NCI-H526 treated with DMSO at 0.1 percent for 48 hours (cell line): ENCODE data around the gene PGAM1.
A peak's percentile ranks its signal among the peaks of the same experiment; 100 is the strongest.
"Not testable (repeated sequence)": the region's sequence is repeated elsewhere in the genome, so short reads cannot be mapped to it uniquely, and the experiment has no call there.

Experiments used
- DNase-seq: peaks from one replicate; lab custom pipeline; 2025; lab: John Stamatoyannopoulos, UW

PGAM1 gene

DNA sequence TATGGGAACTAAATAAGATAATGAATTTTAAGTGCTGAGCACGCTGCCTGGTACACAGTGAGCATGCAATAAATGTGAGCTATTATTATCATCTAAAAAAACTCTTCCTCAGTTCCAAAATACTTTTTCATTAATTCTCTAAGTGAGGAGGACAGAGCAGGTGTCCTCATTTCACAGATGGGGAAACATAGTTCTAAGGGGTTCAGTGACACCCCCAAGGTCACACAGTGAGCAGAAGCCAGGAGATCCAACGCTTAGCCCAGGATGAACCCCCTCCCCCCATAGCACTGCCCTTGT is 18.1 kb upstream of the PGAM1 start:
- no peak for DNase-seq

- DNase-seq, result no peak
Measured at GRCh38 chr10:97408496-97408992, 17.4 kb upstream of the PGAM1 start.

DNA sequence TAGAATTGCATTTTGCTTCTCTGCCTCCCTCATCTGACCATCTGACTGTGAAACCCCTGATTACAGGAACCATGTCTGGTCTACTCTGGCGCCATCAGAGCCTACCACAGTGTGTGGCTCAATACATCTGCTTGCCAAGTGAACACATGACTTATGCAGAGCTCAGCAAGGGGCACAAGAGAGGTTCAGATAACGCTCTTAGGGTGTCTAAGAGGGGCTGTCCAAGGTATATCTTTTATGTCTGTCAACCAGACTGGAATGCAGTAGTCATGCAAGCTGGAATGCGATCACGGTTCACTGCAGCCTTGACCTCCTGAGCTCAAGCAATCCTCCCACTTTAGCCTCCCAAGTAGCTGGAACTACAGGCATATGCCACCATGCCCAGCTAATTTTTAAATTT is 14.6 kb upstream of the PGAM1 start:
- no peak for DNase-seq

DNA sequence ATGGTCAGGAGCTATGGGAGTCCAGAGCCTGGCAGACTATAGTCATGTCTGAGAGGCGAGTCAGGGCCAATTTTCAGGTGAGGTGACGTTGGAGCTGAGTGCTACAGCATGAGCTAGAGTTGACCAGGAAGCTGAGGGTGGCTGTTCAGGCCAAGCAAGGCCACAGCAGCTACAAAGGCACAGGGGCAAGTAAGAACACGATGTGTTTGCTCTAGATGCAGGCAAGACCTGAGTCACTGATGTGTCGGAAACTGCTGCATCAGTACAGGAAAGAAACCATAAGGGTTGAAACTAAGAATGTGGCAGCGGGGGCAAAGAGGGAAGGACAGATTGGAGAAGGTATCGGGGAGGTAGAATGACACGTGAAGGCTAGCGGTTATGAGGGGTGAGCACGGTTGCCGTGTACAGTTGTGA is 13.1 kb upstream of the PGAM1 start:
- no peak for DNase-seq

DNA sequence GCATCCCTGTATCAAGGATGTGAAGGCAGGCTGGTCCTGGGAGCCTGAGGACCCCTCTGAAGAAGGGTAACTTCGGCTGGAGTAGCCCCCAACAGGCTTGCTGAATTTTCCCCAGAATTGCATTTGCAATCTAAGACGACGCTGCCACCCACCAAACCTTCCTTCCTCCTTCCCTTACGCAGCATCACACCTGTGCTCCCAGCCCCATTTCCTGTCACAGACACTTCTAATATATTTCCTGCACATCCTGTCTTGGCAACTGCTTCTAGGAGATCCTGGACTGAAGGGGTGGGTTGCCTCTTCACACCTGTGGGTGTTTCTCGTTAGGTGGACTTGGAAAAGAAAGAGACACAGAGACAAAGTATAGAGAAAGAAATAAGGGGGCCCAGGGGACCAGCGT is 9.4 kb upstream of the PGAM1 start:
- no peak for DNase-seq

GRCh38 chr10:97423757-97424098 is 2.3 kb upstream of the PGAM1 start:
- not testable (repeated sequence) for DNase-seq

DNA sequence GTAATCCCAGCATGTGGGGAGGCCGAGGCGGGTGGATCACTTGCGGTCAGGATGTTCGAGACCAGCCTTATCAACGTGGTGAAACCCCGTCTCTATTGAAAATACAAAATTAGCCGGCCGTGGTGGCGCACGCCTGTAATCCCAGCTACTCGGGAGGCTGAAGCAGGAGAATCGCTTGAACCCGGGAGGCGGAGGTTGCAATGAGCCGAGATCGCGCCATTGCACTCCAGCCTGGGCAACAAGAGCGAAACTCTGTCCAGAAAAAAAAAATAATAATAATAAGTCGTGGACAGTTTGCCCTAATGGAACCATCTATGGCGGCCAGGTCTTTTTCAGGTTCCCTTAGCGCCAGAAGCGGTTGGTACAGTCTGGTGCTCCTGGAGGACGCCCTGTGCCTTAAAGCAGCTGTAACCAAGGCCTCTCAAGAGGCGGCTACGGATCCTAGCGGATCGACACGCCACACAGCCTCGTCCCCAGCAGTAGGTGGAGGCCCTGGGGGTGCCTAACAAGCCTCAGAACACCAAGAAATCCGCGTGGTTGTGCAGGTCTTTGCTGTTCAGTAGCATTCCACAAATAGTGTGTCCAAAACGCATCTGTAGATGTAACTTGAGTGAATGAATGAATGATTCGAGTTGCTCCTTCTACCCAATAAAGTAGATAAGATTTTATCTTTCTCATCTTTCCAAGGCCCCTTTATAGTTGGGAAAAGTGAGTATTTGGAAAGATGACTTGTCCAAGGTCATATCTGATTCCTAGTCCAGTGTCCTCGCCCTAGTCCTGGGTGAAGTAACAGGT is 982 bp downstream of the PGAM1 start:
- no peak for DNase-seq

DNA sequence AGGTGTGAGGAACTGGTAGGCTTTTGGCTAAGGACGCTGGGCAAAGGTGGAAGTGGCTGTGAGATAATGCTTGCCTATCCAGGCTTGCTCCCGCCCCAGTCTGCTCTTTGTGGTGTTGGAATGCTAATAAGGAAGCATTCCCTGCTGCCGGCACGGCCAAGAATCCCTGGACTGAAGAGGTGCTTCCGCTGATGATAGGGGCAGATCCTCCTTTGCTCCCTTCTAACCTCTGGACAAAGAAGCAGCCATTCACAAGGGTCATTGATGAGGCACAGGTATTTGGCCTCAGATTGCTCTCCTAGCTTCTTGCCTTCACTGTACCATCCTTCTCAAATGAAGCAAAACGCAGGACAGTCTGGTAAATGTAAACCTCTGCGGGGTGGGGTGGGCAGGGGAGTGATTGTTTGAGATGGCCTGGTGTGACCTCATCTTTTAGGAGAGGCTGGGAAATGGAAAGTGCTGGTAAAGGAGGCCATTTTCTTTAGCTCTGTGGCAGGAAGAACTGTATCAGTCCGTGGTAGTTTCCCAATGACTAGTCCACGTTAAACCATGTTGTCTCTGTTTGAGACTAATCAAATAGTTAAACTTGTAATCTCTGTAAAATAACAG is 1.7 kb downstream of the PGAM1 start:
- DNase-seq, result no peak

- no peak for DNase-seq
Measured at GRCh38 chr10:97428572-97428981, 2.6 kb downstream of the PGAM1 start.

GRCh38 chr10:97434055-97434454 is 8.1 kb downstream of the PGAM1 start:
- DNase-seq, result no peak

GRCh38 chr10:97434557-97434956 is 8.6 kb downstream of the PGAM1 start:
- DNase-seq, result no peak

DNA sequence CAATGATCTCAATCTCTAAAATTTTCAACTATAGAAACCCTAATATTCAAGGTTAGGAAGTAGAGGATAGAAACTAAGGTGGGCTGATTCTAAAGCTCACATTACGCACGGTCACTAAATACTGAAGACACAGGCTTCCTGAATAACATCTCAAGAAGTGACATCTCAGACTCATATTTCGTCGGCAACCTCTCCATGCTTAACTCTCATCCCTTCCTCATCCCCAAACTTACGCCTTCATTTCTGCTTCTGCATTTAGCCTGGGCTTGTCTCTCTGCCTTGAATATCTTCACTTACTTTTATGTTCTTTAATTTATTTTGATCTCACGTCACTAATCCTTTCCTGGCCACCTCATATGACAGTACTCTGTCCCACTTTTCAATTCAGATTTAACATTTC is 9.2 kb downstream of the PGAM1 start:
- DNase-seq, result no peak

DNA sequence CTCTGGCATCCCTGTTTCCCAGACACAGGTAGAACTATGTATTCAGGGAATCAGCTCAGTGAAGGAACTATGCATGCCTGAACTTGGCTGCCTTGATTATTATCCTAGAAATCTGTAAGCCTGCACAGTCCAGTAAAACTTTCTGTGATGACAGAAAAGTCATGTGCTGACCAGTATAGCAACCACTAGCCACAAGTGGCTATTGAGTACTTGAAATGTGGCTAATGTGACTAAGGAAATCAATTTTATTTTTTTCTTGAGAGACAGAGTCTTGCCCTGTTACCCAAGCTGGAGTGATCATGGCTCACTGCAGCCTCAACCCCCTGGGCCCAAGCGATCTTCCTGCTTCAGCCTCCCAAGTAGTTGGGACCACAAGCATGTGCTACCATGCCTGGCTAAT is 16.3 kb downstream of the PGAM1 start:
- no peak for DNase-seq

GRCh38 chr10:97444212-97444611 is 18.2 kb downstream of the PGAM1 start:
- no peak for DNase-seq

DNA sequence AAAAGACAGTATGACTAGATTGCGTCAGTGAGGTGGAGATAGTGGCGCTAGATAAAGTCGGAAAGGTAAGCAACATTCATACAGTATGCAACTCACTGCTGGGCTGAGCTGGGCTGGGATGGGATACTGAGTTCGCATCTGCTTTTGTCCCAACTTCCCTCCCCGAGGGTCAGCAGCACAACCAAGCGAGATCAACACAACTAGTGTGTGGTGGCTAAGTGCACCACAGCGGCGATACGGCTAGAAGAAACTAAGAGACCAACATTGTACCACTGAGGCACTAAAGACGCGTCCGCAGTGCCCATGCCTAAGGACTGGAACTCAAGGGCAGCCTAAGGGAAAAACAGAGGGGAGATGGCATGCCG is 19.3 kb downstream of the PGAM1 start:
- no peak for DNase-seq

GRCh38 chr10:97445722-97446639 is 20.0 kb downstream of the PGAM1 start, which contains the start of the genes EXOSC1 and ZDHHC16:
Gene EXOSC1, minus strand, starts transcription at chr10:97446006. Its CDS starts 21 bp downstream, at chr10:97445985.
Gene ZDHHC16, plus strand, starts transcription at chr10:97446175. Its CDS starts 5,501 bp downstream, at chr10:97451676.
- peak; percentile 90 for DNase-seq

DNA sequence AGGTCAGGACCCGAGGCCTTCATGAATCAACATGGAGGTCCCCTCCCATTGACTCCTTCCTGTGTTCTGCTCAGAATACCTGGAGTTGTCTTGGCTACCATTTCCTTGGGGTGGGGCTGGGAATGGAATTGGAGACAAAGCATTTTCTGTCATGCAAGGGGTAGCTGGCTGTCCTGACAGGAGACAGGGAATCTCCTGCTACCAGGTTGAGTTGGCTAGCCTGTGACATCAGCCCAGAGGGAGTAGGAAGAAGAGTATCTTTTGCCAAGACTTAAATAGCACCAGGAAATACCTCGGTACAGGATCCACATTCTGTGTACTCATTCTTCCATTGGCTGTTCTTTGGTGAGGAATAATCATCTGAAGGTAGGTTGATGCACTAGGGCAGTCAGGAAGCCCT is 24.8 kb downstream of the PGAM1 start:
- no peak for DNase-seq

GRCh38 chr10:97451605-97452004 is 25.6 kb downstream of the PGAM1 start:
- DNase-seq, result no peak

DNA sequence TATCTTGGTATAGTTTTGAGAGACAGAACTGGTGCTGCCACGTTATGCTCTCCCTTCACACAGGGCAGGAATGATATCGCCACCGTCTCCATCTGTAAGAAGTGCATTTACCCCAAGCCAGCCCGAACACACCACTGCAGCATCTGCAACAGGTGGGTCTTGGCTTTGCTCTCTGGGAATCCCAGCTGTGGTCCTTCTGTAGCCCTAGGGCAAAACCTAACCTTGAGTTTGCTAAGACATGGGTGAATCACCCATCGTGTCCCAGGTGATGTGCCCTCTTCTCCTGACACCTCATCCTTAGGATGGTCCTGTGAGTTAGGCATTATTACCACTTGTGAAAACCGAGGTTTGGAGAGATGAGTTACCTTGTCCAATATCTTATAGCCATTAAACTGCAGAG is 26.4 kb downstream of the PGAM1 start:
- DNase-seq, result no peak

DNA sequence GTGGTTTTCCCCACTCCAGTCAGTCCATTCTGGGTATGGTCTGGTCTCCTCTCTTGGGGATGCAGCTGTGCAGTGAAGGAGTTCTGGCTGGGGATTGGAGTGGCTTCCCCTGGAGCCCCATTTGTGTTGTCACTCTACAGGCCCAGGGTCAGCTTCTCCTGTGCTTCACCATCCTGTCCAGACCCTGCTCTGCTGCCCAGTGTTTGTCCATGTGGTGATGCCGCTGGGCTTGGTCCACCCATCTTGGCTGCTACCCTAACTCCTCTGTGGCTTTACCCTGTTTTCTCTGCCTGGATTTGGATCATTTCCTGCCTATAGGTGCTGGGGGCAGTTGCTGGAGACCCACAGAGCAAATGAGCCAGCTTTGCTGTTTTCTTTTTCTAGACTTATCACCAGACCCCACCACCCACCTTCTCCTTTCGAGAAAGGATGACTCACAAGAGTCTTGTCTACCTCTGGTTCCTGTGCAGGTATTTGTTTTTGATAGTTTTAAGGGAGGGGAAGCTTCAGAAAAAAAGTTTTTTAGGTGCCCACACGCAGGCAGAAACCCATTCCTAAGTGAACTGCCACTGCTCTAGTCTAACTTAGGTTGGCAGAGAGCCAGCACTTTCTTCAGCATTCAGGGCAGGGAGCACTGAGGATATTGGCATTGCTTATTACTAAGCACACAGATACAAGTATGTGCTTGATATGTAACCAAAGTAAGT is 28.5 kb downstream of the PGAM1 start:
- no peak for DNase-seq

DNA sequence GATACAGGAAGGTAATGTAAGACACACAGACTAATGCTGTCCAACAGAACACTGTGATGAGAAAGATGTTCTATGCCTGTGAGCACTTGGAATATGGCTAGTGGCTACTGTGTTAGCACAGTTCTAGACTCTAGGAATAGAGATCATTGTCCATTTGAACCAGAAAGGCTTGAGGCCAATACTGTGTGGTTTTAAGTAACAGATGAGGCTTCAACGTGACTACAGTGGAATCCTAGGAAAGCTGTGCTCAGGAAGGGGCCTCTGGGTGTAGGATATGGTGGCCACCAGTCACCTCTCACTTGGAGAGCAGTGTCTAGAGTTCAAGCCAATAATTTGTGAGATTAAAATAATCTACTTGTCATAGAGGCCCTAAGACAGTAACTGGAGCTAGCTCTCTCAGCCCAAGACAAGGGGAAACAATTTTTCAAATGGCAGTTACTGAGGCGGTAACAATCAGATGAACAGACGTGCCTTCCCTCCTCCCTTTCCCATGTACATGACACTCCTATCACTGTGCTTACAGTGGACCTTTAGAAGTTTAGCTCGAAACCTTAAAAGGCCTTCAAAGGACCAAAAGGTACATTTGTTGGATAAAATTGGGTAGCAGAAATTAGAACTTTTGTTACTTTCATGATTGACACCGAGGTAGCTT is 30.2 kb downstream of the PGAM1 start:
- DNase-seq, result no peak

- no peak for DNase-seq
Measured at GRCh38 chr10:97456686-97457065, 30.7 kb downstream of the PGAM1 start.
